AG08396 (cell line): Measurements from ENCODE around the gene FLVCR2.
"Not testable (repeated sequence)": the region's sequence is repeated elsewhere in the genome, so short reads cannot be mapped to it uniquely, and the experiment has no call there.

Experiments used
- DNase-seq: peaks from one replicate; pipeline ENCODE4 v3.0.0; 2012; ENCODE audit warnings: low spot score, mixed read lengths

The FLVCR2 gene

DNA sequence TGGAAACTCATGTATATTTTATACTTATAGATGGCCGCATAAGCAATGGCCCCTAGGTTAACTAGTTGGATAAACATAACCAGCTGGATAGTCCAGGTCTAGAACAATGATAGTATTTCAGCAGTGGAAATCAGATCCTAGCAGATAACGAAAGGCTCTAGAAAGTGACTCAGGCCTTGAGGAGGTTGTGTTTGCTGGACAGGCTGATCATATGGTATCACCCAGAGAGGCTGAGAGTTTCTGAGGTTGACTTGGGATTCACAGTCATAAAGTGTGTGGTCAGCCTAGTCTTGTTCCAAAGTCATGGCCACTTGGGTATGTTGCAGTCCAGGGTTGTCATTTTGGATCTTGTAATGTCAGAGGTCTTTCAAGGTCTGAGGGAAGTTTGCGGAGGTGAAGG lies 16.8 kb downstream of the FLVCR2 start:
- no peak for DNase-seq

DNA sequence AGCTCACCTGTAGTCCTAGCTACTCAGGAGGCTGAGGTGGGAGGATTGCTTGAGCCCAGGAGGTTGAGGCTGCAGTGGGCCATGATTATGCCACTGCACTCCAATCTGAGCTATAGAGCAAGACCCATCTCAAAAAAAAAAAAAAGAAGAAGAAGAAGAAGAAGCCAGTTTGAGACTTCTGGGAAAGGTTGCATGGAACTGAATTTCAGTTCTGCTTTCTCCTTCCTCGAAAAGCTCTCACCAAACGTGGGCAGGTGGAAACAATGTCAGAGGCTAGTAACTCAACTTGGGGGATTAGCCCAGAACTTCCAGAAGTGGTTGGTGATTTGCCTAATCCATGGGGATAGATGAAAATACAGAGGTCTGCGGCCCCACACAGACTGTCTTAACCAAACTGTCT lies 18.7 kb downstream of the FLVCR2 start:
- no peak for DNase-seq

DNA sequence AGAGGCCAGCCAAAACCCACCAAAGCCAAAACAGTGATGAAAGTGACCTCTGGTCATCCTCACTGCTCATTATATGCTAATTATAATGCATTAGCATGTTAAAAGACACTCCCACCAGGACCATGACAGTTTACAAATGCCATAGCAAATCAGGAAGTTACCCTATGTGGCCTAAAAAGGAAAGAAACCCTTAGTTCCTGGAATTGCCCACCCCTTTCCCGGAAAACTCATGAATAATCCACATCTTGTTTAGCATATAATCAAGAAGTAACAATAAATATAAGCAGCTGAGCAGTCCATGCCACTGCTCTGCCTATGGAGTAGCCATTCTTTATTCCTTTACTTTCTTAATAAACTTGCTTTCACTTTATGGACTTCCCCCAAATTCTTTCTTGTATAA lies 21.7 kb downstream of the FLVCR2 start:
- DNase-seq: not testable (repeated sequence)

DNA sequence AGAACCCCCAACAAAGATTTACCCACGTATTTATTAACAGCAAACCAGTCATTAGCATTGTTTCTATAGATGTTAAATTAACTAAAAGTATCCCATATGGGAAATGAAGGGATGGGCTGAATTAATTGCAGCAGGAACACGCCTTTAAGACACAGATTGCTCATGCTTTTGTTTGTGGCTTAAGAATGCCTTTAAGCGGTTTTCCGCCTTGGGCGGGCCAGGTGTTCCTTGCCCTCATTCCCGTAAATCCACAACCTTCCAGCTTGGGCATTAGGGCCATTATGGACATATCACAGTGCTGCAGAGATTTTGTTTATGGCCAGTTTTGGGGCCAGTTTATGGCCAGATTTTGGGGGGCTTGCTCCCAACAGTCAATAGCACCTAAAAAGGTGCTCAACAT lies 22.6 kb downstream of the FLVCR2 start:
- not testable (repeated sequence) for DNase-seq

DNA sequence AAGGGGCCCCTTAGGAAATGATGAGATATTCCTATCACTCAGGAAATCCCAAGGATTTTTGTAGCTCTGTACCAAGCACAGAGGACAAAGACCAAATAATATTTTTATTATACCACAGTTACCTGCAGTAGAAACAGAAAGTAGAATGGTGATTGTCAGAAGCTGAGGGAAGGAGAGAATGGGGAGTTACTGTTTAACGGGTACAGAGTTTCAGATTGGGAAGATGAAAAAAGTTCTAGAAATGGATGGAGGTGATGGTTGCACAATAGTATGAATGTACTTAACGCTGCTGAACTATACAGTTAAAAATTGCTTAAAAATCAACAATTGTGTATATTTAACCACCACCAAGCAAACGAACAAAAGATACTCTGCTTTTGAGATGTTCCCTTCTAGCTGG lies 24.1 kb downstream of the FLVCR2 start:
- no peak for DNase-seq

DNA sequence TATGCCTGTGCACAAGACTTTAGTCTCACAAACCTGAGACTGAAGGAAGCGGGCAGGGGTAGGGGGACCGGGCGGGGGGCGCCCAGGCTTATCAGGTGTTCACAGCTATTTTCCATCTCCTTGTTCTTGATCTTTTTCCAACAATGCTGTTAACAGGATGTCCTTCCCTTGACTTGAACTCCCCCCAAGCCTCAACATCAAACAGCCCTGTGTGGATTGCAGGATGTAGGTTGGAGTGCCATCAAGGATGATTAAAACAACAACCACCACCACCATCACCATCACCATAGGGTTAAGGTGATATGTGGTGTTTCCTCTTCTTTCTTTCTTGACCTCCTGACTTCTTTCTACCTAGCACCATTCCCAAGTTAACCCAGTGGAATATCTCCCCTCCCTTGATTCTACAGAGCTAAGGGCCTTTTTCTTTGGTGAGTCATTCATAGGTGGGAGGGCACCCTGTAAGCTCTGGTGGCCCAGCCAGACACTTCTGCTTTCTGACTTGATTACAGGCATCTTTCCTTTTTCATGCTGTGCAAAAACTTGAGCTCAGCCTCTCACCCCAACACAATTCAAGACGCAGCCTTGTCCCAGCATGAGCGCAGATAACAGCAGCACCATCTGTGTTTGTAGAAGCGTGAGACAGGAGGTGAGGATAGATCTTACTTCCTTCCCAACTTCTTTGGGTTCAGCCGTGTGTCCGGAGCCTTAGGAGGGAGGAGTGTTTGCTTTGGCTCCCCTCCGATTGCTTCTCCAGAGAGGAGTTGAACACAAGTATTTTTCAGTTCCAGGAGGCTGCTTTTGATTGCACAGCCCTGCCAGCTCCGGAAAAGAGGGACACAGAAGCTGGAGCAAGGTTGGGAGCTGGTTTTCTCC lies 26.8 kb downstream of the FLVCR2 start:
- DNase-seq: no peak

DNA sequence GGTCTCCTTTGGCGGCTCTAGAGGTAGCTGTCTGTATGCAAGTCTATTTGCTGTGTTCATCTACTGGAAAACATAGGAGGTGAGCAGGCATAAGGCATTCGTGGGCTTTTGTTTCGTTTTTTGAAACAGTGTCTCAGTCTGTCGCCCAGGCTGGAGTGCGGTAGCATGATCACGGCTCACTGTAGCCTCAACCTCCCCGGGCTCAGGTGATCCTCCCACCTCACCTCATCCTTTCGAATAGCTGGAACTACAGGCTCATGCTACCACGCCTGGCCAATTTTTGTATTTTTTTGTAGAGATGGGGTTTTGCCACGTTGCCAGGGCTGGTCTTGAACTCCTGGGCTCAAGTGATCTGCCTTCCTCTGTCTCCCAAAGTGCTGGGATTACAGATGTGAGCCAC lies 27.5 kb downstream of the FLVCR2 start:
- no peak for DNase-seq

DNA sequence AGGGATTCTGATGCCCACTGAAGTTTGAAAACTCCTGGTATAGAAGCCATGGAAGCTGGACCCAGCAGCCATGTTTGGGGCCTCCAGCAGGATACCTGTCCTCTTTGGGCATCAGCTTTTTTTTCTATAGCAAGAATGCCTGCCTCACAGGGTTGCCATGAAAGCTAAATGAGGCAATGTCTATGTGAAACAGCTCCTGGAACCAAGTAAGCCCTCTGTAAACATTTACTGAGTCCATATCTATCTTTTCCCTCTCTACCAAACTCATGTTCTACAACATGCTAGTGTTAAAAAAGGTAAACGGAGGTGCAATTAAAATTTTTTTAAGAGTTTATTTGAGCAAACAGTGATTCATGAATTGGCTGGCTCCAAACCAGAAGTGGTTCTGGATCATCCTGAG lies 28.6 kb downstream of the FLVCR2 start:
- DNase-seq: no peak

DNA sequence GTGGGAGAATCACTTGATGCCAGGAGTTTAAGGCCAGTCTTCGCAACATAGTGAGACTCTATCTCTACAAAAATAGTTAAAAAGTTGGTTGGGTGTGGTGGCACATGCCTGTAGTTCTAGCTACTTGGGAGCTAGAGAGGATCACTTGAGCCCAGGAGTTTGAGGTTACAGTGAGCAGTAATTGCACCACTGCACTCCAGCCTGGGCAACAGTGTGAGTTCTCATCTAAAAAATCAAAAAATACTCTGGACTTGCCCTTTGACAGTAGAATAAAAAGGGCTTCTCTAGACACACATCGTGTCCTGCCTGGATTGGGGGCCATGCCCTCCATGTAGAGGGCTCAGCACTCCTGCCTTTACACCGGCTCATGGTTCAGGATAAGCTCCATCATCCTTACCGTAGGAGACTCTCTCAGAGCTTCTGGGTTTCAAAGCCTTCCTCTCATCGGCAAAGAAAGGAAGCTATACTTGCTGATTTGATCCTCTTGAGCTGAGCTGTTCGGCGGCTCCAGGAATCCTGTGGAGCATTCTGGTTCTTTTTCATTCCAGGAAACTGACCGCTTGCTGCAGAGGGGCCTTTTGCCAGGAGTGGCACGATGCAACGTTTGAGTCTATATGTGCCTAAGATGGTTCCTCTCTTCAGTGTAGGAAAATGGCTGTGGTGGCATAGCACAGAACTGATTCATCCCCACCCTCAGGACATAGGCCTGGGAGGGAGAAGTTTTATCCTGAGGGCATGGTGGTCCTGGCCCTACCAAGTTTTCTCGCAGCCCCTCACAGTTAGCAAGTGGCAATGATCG lies 29.6 kb downstream of the FLVCR2 start:
- DNase-seq: no peak

DNA sequence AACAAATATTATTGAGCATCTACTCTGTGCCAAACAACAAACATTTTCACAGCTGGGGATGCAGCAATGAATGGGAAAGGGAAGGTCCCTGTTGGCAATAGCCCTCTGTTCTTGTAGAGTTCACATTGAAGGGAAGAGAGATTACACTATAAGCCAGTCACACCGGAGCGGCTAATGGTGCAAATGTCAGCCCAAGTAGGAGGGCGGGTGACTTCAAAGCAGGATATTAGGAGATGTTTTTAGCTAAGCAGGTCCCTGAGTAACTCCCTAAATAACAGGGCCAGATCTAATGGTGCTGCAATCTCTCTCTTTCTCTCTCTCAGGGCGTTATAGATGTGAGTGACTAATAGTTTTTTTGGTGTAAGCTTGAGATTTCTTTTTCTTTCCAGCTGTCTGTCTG lies 30.7 kb downstream of the FLVCR2 start:
- DNase-seq: no peak

DNA sequence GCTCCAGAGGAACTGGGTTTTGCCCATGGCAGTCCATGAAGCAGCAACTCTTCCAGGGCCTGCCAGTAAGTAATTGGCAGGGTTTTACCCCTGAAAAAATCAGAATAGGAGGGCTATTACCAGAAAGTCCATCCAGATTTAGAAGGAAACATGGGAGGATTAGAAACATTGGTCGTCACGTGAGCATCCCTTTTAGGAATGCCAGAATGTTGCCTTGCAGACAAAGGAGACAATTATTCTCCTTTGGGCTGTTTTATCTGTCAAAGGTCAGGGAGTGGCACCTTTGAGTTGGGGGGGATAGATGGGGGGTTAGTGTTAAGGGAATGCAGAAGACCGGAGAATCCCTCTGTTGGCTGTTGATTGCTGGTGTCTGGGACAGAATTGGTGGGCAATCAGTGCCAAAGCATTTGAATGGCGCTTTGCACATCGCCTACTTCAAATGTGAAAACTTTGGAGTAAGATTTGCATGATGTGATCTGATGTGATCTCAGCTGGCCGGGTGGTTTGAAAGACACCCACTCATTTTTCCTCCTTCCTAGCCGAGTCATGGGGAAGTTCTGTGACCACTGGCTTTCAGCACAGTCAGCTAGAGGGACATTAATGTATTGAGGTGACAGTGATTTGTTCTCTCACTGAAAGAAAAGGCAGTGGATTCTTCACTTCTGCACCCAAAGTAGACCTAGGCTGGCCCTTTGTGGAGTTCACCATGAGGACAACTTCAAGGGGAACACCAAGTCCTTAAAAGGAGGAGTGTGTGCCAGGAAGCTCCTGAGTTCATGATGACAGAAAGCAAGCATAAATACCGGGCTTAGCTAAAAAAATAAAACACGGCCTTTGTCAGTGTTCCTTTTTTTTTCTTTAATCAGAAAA lies 31.4 kb downstream of the FLVCR2 start:
- DNase-seq: no peak

DNA sequence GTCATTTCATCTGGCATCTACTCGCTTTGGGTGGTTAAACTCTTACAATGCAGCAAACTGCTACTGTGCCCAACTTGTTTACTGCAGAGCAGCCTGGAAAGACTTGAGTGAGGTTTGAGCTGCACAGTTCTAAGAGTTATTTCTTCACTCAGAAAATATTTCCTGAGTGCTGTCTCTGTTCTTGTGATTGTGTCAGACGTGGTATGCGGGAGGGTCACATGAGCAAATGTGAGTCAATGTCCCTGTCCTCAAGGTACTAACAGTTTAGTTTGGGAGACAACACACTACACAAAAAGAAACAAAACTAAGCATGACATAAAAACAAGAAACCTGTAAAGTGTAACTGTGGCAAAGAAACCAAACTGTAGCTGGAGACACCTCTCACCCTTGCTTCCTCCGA lies 32.4 kb downstream of the FLVCR2 start:
- DNase-seq: no peak

DNA sequence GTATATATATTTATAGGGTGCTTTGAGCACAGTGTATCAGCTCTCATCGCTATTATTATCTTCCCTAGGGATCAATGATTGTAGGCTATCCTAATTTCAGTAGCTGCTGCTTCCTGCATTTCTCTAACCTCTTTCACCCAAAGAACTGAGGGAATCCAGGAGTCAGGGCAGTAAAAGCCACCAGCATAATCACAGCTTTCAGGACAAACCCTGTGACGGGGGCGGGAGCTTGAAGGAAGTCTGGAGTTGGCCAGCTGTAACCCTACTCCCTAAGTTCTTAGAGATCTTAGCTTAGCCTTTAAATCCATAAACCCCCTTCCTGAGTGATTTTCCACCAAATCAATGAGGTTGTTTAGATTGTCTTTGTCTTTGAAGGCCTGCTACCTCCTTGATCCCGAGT lies 33.7 kb downstream of the FLVCR2 start:
- DNase-seq: no peak

DNA sequence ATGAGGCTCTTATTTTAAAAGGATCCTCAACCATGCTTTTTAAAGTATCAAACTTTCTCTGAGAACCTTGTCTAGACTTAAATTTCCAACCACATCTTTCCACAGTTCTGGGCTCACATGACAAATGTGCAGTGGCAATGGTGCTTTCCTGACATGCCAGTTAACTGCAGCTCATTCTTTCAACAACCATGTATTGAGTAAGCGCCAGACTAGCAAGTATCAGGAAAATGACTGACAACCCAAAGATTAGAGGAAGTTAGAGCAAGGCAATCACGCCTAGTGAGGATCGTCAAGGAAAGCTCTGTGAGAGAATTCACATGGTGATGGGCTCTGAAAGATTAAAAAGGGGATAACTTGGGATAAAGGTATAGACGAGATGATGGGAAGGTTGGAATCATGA lies 35.8 kb downstream of the FLVCR2 start:
- no peak for DNase-seq

DNA sequence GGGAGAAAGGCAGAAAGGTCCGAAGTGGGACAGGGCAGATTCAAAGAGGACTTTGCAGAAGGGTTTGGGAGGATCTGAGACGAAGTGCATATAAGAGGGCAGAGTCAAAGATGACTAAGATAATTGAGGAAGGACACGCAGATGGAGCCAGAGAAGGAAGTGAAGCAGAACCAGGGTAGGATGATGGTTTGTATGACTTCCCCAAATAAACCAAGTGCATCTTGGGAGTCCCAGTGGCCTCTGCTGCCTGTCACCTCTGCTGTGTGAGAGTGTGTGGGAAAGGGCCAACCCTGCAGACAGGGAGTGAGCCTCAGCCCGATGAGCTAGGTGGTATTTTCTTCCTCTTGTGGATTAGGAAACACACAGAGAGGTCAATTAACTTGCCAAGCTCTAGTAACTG lies 36.8 kb downstream of the FLVCR2 start:
- DNase-seq: no peak

DNA sequence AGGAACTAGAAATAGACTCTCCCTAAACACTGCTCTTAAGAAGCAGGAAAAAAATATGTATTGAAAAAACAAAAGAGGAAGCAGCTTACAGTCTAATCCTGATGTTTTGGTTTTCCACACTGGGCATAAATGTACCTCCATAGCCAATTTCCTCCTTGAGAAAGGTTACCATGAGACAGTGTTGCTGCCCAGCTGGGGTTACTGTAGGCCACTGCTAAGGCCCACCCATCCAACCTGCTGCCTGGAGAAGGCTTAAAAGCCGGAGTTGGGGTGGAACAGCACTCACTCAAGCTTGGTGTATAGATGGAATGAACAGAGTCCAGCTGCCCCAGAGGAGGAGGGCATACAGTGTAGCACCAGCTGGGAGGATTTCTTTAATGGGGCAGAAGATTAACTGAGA lies 41.1 kb downstream of the FLVCR2 start:
- no peak for DNase-seq

DNA sequence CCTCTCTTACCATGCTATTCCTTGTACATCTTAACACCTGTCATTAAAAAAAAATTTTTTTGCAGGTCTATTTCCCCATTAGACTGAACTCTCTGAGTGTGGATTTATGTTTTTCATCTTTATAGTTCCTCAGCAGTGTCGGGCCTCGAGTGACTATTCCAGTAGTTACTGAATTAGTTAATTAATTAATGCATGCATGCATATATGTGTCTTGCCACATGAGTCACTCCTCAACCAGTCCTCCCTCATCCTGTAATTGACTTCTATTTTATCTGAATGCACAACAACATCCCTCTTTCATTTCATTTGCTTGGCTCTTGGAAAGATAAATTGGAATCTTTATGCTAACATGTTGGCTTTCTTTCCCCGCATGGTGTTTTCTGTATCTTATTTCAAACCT lies 46.6 kb downstream of the FLVCR2 start:
- DNase-seq: no peak

DNA sequence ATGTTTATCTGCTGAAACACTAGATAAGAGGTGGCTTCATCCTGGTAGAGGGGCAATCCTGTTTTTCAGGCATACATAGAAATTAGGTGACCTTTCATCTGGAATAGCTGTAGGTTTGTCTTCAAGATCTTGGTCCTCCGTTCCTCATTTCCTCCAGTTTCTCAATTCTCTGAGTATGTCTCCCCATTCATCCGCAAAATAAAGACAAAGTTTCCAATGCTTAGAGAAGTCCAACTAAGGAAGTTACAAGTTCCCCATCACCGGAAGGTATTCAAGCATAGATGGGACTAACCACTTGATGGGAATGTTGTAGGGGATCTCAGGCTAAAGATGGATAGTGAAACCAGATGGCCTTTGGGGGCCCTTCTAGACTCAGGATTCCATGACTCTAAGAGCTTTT lies 48.0 kb downstream of the FLVCR2 start:
- DNase-seq: no peak

DNA sequence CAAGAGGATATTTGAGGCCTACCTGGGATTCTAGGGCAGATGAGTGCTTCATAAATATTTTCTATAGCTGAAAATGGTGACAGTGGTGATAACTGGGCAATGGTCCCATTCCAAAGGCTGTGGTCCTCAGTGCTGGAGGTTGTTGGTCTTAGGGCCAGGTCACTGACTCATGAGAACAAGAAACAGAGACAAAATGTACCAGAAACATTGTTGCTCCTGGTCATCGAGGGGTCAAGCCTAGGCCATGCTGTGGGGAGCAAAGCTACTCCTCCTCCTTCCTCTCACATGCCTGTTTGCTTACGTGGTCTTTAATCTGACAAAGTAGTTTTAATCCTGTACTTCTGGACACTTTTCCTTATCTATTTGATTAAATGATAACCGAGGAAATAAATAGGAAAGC lies 48.4 kb downstream of the FLVCR2 start:
- DNase-seq: no peak

DNA sequence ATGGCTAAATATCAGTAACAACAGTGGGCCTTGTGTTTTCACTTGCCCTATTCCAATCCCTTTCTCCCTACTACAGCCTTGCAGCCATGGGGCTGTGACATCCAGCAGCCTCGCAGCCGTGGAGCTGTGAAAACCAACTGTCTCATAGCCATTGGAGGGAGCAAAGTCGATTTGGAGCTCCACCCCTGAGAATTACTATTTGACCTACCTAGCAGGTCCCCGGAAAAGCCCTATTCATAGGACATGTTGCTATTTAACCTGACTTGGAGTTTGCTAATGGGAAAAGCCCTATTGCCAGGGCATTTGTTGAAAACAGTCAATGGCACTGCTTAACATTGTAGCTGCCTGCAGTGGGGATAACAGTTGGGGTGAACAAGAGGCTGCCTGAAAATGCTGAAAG lies 49.0 kb downstream of the FLVCR2 start:
- no peak for DNase-seq

DNA sequence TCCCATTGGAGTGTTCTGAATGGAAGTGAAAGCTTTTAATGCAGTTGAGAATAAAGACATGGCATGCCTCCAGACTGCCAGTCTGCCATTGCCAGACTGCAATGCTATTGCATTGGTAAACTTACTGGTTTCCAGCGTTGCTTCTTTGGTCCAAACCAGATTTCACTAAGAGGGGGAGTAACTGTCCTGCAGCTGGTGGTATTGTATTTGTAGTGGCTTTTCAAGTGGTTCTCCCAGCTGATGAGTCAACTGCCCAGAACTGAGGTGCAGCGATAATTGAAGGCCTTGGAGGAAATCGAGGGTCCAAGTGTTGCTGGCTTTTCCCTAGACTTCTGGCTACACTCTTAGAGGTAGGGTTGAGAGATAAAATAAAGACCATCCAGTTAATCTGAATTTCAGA lies 50.4 kb downstream of the FLVCR2 start:
- DNase-seq: no peak

DNA sequence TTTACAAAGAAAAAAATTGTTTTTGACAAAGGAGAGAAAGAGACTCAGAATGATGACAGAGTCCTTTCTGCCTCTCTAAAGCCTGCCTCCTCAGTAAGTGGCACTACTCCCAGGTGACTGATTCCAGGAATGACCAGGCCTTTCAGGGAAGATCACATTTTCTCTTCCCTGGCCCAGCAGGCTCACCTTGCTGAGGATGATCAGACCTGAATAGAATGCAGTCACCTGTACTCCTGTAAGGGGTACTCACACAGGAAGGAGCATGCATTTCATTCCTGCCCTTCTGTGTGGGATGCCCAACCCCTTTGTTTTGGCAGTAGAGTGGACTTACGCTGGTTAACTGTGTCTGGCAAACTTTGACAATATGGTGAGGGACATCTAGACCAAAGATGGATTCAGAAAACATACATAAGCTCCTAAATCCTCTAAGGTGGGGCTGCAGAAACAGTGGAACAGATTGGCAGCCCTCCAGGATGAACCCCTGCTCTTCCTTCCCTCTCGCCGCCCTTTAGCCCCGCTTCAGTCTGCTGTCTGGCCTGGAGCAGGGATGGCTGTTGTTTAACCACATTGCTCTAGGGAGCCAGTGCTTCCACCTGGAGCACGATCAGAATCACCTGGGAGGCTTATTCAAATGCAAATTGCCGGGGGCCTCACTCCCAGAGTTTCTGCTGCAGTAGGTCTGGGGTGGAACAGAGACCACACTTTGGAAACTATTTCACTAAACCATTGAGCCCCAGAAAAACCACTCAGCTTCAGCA lies 52.5 kb downstream of the FLVCR2 start:
- DNase-seq: no peak
